ENCODE measurements around the gene SLC2A13.

SLC2A13 gene

DNA sequence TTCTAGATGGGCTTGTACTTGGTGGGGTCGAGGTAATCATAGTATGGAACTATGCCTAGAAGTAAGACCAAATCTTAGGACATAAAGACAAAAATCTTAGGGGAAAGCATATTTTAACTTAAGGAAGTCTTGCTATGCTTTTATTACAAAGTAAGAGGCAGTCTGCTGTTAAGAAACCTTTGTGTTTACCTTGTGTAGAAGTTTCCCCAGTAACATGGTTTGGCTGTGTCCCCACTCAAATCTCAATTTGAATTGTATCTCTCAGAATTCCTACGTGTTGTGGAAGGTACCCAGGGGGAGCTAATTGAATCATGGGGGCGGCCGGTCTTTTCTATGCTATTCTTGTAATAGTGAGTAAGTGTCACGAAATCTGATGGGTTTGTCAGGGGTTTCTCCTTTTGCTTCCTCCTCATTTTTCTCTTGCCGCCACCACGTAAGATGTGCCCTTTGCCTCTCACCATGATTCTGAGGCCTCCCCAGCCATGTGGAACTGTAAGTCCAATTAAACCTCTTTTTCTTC, 323.8 kb downstream of the SLC2A13 start:
- TF ChIP-seq EZH2phosphoT487 (IDR thresholded peaks at IDR 0.05; ENCODE audit: borderline replicate concordance), result no peak
- no peak for TF ChIP-seq CTCF (conservative IDR thresholded peaks at IDR 0.05; ENCODE audit: low read length)
- H3K4me1 ChIP-seq (ENCODE audit: insufficient read depth, low read length, poor library complexity, severe bottlenecking), result peaks cover 11% of the 10 kb centered on the region
- H3K4me2 ChIP-seq (ENCODE audit: low read depth, low read length, poor library complexity, severe bottlenecking), result no peak overlapping the region
- H3K9me3 ChIP-seq (ENCODE audit: insufficient read depth, low read depth, low read length), result no peaks in the 10 kb centered on the region
- no peak overlapping the region for H2AFZ ChIP-seq (ENCODE audit: low read length)
- H3K9me2 ChIP-seq (replicated peaks; ENCODE audit: low read depth, low read length), result no peaks in the 10 kb centered on the region
- no peak overlapping the region for H3K4me3 ChIP-seq (ENCODE audit: low read length, poor library complexity, severe bottlenecking)
- no peaks in the 10 kb centered on the region for H3K36me3 ChIP-seq (ENCODE audit: insufficient read depth, low read length)
- H3K27me3 ChIP-seq (ENCODE audit: insufficient read depth, low read length, poor library complexity, severe bottlenecking), result no peaks in the 10 kb centered on the region
- no peaks in the 10 kb centered on the region for H3F3A ChIP-seq (ENCODE audit: low read depth)
- H3K9ac ChIP-seq (ENCODE audit: low read depth, low read length, poor library complexity, severe bottlenecking), result no peak overlapping the region
- no peaks in the 10 kb centered on the region for H3K79me2 ChIP-seq (ENCODE audit: insufficient read depth, low read length)
- H4K20me1 ChIP-seq (ENCODE audit: insufficient read depth, low read length, poor library complexity, severe bottlenecking), result no peaks in the 10 kb centered on the region

GRCh38 chr12:39780913-39781446, 324.9 kb downstream of the SLC2A13 start:
- no peaks in the 10 kb centered on the region for H3K79me2 ChIP-seq (ENCODE audit: insufficient read depth, low read length)
- H3K9me2 ChIP-seq (replicated peaks; ENCODE audit: low read depth, low read length), result no peaks in the 10 kb centered on the region
- H4K20me1 ChIP-seq (ENCODE audit: insufficient read depth, low read length, poor library complexity, severe bottlenecking), result no peaks in the 10 kb centered on the region
- no peak overlapping the region for H3K9ac ChIP-seq (ENCODE audit: low read depth, low read length, poor library complexity, severe bottlenecking)
- TF ChIP-seq CTCF (conservative IDR thresholded peaks at IDR 0.05; ENCODE audit: low read length) (no peak), EZH2phosphoT487 (IDR thresholded peaks at IDR 0.05; ENCODE audit: borderline replicate concordance) (no peak)
- H3K4me3 ChIP-seq (ENCODE audit: low read length, poor library complexity, severe bottlenecking), result no peak overlapping the region
- H3K4me2 ChIP-seq (ENCODE audit: low read depth, low read length, poor library complexity, severe bottlenecking), result peak overlapping the region; percentile 9
- no peak overlapping the region; the same call in 1 of the 2 replicates for H2AFZ ChIP-seq (ENCODE audit: low read length)
- H3F3A ChIP-seq (ENCODE audit: low read depth), result no peaks in the 10 kb centered on the region
- no peaks in the 10 kb centered on the region for H3K36me3 ChIP-seq (ENCODE audit: insufficient read depth, low read length)
- H3K9me3 ChIP-seq (ENCODE audit: insufficient read depth, low read depth, low read length), result no peaks in the 10 kb centered on the region
- peaks cover 11% of the 10 kb centered on the region for H3K4me1 ChIP-seq (ENCODE audit: insufficient read depth, low read length, poor library complexity, severe bottlenecking)
- H3K27me3 ChIP-seq (ENCODE audit: insufficient read depth, low read length, poor library complexity, severe bottlenecking), result no peaks in the 10 kb centered on the region

- H3K9me3 ChIP-seq (ENCODE audit: insufficient read depth, low read depth, low read length), result no peaks in the 10 kb centered on the region
- H3K4me1 ChIP-seq (ENCODE audit: insufficient read depth, low read length, poor library complexity, severe bottlenecking), result peaks cover 11% of the 10 kb centered on the region
- no peaks in the 10 kb centered on the region for H4K20me1 ChIP-seq (ENCODE audit: insufficient read depth, low read length, poor library complexity, severe bottlenecking)
- H3K9me2 ChIP-seq (replicated peaks; ENCODE audit: low read depth, low read length), result no peaks in the 10 kb centered on the region
- TF ChIP-seq EZH2phosphoT487 (IDR thresholded peaks at IDR 0.05; ENCODE audit: borderline replicate concordance) (no peak), CTCF (conservative IDR thresholded peaks at IDR 0.05; ENCODE audit: low read length) (no peak)
- H3F3A ChIP-seq (ENCODE audit: low read depth), result no peaks in the 10 kb centered on the region
- H3K79me2 ChIP-seq (ENCODE audit: insufficient read depth, low read length), result no peaks in the 10 kb centered on the region
- no peak overlapping the region; the same call in 1 of the 2 replicates for H2AFZ ChIP-seq (ENCODE audit: low read length)
- H3K4me3 ChIP-seq (ENCODE audit: low read length, poor library complexity, severe bottlenecking), result no peak overlapping the region
- H3K9ac ChIP-seq (ENCODE audit: low read depth, low read length, poor library complexity, severe bottlenecking), result no peak overlapping the region
- H3K27me3 ChIP-seq (ENCODE audit: insufficient read depth, low read length, poor library complexity, severe bottlenecking), result no peaks in the 10 kb centered on the region
- H3K4me2 ChIP-seq (ENCODE audit: low read depth, low read length, poor library complexity, severe bottlenecking), result peak overlapping the region; percentile 9
- H3K36me3 ChIP-seq (ENCODE audit: insufficient read depth, low read length), result no peaks in the 10 kb centered on the region
Observed at GRCh38 chr12:39780411-39780912, 325.4 kb downstream of the SLC2A13 start.
